Melanocyte of skin (primary cell): ENCODE results near the gene PPL. TPM values are rescaled to one million over a fixed set of nuclear protein-coding genes. Genes with fewer than 3 reads are reported as not detected.

ENCODE experiments used
- total RNA-seq, 2 donors: library from RNA; depleted of rRNA; stranded (reverse); fragments of >200 nt; gene quantifications; 2 replicates each; pipeline ENCODE4 v1.2.3, GENCODE V29; 2012

Gene PPL
- total RNA-seq, result under 1 TPM; under 0.01 to 0.33 TPM

DNA sequence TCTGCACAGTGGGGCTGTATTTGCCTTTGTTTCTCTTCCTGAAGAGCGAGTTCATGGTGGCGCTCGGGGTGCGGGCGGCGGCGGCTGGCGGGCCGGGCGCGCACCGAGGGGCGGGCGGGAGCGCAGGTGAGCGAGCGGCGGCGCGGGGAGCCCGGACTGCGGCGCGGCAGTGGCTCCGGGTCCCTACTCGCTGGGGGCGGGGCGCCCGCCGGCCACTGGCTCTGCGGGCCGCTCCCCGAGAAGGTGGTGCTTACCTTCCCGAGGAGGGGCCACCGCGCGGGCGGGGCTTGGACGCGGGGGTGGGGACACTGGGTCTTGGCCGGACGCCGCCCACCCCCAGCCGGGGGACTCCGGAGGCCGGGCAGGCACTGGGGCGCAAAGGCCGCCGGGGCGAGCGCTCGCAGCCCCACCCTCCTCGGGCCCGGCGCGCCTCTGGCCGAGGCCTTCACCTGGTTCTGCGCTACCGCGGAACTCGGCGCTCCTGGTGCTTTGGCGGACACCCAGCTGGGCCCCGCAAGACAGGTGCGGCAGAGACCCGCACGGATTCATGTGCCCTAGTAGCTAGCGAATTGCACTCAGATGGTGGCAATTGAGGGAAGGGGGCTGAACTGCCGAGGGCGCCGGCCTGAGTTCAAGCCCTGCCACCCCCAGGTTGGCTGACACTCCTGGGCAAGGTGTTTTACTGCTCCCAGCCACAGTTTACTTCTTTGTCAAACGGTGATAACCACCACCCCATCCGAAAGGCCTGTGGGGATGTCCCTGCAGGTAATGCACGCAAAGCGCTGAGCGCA lies at the start of gene PPL:
PPL (minus strand) TSS at position 158 of the 791 bp plus-strand sequence; CDS start at position 55, 103 bp downstream.

GRCh38 chr16:4957720-4958509 lies 21.0 kb upstream of the PPL start, which contains the start of gene SEC14L5:
Gene SEC14L5 (plus strand): TSS chr16:4958330. CDS start chr16:4959324, 994 bp downstream.

GRCh38 chr16:4846901-4847773 lies 89.8 kb downstream of the PPL start, which contains the start of the genes GLYR1 and UBN1:
Gene GLYR1 (minus strand): TSS chr16:4847288. CDS start chr16:4847265, 23 bp downstream.
Gene UBN1 (plus strand): TSS chr16:4847481. CDS start chr16:4852918, 5,437 bp downstream.

Other genes starting within 250 kb of the PPL start
- 10 to 100 TPM; 21.3 TPM for gene NUDT16L1, start 243.6 kb downstream of the PPL start, total RNA-seq
- gene ANKS3, start 202.9 kb downstream of the PPL start, total RNA-seq, result 10 to 100 TPM; 12.7 to 14.5 TPM
- gene DNAAF8, start 202.6 kb downstream of the PPL start, total RNA-seq, result under 1 TPM; under 0.01 to 0.33 TPM
- gene ZNF500, start 170.0 kb downstream of the PPL start, total RNA-seq, result 10 to 100 TPM; 11.3 to 11.4 TPM
- gene SEPTIN12, start 148.8 kb downstream of the PPL start, total RNA-seq, result not detected
- gene SMIM22, start 141.8 kb downstream of the PPL start, total RNA-seq, result not detected
- 10 to 100 TPM; 12.7 to 17.3 TPM for gene ROGDI, start 134.5 kb downstream of the PPL start, total RNA-seq
- gene GLYR1, start 89.9 kb downstream of the PPL start, total RNA-seq, result 10 to 100 TPM; 39.6 to 48.6 TPM
- gene UBN1, start 89.7 kb downstream of the PPL start, total RNA-seq, result 10 to 100 TPM; 26.6 to 29.9 TPM
- gene SEC14L5, start 21.2 kb upstream of the PPL start, total RNA-seq, result under 1 TPM in 1 of 2 donors, not detected in 1; 0.34 TPM
- gene NAGPA, start 96.8 kb upstream of the PPL start, total RNA-seq, result 10 to 100 TPM; 23.3 to 35.8 TPM
- gene C16orf89, start 128.8 kb upstream of the PPL start, total RNA-seq, result not detected
- 10 to 100 TPM; 45.3 to 47.1 TPM for gene ALG1, start 134.7 kb upstream of the PPL start, total RNA-seq
- gene EEF2KMT, start 160.6 kb upstream of the PPL start, total RNA-seq, result 10 to 100 TPM; 11.0 to 18.3 TPM